Midbrain (tissue), 1 donor: ENCODE results near the gene ALDH2.
"Not testable (repeated sequence)": the region's sequence is repeated elsewhere in the genome, so short reads cannot be mapped to it uniquely, and the experiment has no call there.

Experiments used
- DNase-seq: peaks from one replicate; lab custom pipeline; 2025; lab: John Stamatoyannopoulos, UW

ALDH2 gene

GRCh38 chr12:111789779-111790178, 23.0 kb downstream of the ALDH2 start:
- DNase-seq, result no peak

- no peak for DNase-seq
Observed at GRCh38 chr12:111791507-111791906, 24.8 kb downstream of the ALDH2 start.

DNA sequence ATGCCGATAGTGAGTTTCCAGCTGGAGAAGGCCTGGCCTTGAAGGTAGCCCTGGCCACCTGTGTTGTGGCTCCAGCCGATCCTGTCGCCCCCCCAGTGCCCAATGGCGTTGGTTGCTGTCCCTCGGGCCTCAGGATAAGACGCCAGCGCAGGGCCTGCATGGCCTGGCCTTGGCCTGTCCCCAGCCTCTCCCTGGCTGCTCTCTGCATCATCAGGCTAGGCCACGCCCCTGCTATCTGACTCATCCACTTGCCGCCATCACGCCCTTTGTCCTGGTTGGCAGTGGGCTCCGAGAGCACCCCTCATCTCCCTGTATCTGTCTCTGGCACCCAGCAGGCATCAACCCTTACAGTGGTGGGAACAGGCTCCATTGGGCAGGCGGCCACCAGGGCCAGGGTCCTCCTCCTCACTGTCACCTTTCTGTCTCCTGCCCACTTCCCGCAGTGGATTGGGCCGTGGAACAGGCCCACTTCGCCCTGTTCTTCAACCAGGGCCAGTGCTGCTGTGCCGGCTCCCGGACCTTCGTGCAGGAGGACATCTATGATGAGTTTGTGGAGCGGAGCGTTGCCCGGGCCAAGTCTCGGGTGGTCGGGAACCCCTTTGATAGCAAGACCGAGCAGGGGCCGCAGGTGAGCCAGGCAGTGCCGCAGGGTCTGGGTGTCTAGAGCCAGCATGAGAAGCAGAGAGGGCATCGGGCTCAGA, 25.6 kb downstream of the ALDH2 start:
- DNase-seq, result no peak

DNA sequence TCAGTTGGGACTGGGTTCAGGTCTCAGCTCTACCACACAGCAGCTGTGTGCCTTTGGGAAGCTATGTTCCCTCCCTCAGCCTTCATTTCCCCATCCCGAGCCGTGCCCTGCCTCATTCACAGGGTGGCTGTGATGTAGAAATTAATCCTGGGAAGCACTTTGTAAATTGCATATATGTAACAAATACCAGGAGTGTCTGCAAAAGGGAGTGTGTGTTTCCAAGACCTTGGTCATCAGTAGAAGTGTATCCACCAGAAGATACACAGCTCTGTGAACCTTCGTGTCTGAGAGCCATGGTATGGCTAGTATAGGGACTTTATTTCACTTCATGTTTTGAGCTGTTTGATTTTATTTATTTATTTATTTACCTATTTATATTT, 26.1 kb downstream of the ALDH2 start:
- no peak for DNase-seq

DNA sequence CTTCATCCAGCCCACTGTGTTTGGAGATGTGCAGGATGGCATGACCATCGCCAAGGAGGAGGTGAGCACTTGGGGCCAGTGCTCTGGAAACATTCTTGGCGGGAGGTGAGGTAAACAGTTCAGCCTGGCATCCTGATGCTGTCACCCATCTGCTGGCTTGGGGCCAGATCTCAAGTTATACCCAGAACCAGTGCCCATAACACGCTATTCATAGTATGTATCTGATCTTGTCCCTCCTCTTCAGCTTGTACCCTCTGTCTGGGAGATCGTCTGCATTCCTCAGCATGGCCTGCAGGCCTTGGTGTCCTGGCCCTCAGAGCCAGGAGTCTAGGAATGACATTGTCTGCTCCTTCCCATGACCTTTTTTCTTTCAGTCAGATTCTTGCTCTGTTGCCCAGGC, 31.4 kb downstream of the ALDH2 start:
- DNase-seq, result no peak

DNA sequence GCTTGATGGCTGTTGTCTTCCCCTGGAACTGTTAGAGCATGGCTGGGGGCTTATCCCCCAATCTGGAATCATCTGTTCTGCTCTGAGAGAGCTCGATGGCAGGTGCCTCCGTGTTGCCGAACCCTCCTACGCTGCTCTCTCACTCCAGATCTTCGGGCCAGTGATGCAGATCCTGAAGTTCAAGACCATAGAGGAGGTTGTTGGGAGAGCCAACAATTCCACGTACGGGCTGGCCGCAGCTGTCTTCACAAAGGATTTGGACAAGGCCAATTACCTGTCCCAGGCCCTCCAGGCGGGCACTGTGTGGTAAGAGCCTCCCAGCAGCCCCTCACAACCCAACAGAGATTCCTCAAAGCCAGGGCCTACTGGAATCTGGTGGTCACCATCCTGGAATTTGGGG, 33.0 kb downstream of the ALDH2 start:
- no peak for DNase-seq

DNA sequence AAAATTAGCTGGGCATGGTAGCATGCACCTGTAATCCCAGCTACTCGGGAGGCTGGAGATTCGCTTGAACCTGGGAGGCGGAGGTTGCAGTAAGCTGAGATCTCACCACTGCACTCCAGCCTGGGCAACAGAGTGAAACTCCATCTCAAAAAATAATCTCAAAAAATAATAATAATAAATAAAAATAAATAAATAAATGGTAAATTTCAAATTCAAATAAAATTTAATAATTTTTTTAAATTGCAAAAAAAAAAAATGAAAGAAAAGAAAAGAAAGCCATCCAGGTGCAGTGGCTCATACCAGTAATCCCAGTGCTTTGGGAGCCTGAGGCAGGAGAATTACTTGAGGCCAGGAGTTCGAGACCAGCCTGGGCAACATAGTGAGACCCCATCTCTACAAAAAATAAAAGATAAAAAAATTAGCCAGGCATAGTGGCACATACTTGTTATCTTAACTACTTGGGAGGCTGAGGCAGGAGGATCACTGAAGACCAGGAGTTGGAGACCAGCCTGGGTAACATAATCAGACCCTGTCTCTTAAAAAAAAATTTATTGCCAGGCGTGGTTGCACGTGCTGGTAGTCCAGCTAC, 36.4 kb downstream of the ALDH2 start:
- no peak for DNase-seq

GRCh38 chr12:111803851-111804250, 37.1 kb downstream of the ALDH2 start:
- DNase-seq, result no peak

- DNase-seq, result no peak
Observed at GRCh38 chr12:111806304-111806703, 39.6 kb downstream of the ALDH2 start.

- no peak for DNase-seq
Observed at GRCh38 chr12:111807232-111807631, 40.5 kb downstream of the ALDH2 start.

DNA sequence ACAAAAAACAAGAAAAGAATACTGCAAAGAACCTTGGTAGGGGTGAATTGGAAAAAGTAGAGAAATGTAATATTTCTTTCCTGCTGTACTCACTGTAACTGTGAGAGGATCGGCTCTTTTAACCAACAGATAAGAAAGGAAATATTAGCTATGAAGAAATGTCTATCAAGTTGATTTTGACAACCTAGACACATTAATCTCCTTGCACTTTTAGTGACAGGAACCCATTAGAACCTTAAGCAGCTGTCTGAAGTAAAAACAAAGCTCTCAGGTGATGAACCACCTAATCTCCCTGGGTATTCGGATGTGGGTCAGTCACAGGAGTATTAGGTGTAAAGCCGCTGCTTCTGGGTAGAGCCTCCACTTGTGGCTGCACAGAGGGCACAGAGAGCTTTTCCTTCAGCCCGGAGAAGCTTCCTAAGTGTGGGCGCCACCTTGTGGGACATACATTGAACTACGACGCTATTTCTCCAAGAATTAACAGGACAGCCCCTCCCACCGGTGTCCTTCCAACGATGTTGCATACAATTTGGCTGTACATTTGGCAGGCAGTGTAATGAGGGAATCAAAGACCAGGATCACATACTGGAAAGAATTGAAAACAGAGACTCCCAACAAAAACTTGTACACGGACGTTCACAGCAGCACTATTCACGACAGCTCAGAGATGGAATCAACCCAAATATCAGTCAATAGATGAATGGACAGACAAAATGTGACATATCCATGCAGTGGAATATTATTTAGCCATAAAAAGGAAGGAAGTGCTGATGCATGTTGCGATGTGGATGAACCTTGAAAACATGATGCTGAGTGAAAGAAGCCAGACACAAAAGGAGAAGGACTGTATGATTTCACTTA, 46.4 kb downstream of the ALDH2 start:
- peak; percentile 82 for DNase-seq

DNA sequence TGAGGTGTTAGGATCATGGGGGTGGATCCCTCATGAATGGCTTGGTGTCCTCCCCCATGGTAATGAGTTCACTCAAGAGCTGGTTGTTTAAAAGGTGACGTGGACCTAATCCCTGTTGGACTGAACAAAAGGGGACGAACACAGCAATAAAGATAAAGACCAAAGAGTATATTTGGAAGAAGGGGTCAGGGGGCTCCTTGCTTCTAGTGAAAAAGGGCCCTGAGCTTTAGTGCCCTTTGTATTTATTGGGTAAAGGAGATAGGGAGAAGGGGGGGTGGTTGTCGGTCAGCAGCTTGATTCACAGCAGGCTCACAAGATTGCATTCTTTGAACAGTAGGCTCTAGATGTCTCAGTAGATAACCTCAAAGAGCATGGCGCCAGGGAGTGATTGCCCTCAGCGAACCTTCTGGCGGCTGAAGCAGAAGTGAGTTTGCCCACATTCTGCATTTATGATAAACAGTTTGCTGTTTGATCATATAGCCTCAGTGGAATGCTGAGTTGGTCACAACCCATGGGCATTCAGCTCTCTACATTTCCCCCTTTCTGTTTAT, 49.4 kb downstream of the ALDH2 start:
- DNase-seq, result no peak

DNA sequence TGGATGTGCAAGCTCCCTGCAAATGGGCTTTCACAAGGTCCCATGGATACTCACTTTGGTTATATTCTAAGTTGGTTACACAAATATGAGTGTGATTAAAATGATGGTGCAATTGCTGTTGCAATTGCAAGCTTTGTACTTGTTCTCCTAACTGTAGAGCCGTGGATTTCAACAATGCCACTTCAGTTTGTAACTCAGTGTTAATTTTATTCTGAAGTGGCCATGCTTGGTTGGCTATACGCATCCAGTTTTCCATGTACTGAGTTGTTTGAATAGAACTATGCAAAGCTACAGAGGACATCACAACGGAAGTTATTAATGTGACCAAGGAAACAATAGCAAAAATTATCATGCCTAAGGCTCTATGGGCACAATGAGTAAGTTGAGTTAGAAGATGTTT, 50.2 kb downstream of the ALDH2 start:
- DNase-seq, result not testable (repeated sequence)

DNA sequence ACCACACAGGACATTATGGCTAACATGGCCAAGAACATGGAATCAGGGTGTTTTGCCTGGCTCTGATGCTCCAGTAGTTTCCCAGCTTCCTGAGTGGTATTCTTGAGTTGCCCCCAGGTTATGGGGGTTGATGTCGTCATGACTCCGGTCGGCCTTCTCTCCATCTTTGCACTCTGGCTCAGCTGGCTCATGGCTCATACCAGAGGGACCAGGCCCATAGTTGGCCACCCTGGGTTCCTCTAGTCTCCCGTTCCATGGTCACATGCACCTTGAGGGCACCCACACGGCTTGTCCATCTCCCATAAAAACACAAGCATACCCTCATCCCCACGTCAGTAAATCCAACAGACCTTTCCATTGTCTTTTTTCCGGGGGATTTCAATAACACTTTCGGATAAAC, 51.6 kb downstream of the ALDH2 start:
- no peak for DNase-seq

DNA sequence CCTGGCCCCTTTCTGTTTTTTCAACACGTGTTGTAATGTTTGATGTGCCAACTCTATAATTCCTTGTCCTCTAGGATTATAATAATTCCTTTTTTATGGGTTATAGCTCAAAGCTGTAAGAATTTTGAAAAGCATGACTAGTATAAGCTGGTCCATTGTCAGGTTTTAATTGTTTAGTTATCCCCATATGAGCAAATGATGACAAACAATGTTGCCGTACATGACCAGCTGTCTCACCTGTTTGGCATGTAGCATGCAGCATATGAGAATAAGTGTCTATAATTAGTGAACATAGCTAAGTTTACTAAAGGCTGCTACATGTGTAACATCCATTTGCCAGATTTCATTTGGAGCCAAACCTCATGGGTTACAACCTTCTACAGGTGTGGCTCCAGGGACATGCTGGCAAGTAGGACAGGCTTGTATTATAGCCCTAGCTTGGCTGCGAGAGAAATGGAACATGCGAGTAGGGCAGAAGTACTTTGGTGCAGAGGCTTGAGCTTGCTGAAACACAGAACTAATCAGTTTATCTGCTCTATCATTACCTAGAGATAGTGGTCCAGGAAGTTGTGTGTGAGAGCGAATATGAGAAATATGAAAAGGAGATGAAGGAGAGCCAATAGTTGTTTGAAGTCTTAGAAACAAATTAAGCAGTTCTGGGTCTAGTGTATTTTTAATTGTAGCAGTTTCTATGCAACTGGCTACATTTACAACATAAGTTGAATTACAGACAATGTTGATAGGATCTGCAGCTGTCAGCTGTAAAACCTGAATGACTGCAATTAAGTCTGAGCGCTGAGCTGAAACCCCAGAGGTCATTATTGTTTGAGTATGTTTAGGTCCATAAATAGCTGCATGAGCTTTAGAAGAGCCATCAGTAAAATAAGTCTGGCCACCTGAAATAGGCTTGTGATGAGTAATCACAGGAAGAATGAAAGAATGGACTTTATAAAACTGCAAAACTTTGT, 52.7 kb downstream of the ALDH2 start:
- DNase-seq, result no peak

DNA sequence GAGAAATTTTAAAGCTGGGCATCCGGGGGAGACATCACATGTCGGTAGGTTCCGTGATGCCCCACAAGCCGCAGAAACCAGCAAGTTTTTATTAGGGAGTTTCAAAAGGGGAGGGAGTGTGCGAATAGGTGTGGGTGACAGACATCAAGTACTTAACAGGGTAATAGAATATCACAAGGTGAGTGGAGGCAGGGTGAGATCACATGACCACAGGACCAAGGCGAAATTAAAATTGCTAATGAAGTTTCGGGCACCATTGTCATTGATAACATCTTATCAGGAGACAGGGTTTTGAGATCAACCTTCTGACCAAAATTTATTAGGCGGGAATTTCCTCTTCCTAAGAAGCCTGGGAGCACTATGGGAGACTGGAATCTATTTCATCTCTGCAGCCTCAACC, 54.1 kb downstream of the ALDH2 start:
- DNase-seq, result not testable (repeated sequence)

DNA sequence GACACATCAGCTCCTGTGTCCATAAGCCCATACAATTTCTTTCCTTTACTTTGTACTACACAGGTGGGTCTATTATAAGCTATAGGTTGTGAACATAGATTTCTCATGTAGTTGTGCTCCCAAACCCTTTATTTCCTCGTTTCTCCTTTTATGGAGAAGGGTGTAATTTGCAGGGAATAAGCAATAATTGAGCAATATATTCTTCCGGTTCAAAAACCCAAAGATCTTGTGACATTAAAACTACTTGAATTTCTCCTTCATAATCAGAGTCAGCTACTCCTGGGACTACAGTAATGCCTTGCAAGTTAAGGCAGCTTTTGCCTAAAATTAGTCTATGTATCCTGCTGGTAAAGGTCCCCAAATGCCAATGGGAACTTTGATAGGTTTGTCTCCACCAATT, 56.2 kb downstream of the ALDH2 start:
- no peak for DNase-seq

- no peak for DNase-seq
Observed at GRCh38 chr12:111823891-111824290, 57.2 kb downstream of the ALDH2 start.

GRCh38 chr12:111824312-111824711, 57.6 kb downstream of the ALDH2 start:
- peak; percentile 0 for DNase-seq

- DNase-seq, result no peak
Observed at GRCh38 chr12:111825509-111825908, 58.8 kb downstream of the ALDH2 start.

GRCh38 chr12:111826316-111826715, 59.6 kb downstream of the ALDH2 start:
- DNase-seq, result no peak

- no peak for DNase-seq
Observed at GRCh38 chr12:111826992-111827391, 60.3 kb downstream of the ALDH2 start.
